Mucosa of rectum (tissue), 2 donors: ENCODE results near the gene SNX30.

Experiments used
- H3K27ac ChIP-seq, 2 donors: one replicate each; pipeline ENCODE4 v1.7.0; 2013; ENCODE audit warnings: inconsistent platforms in 2 of 2, low read depth in 2 of 2, low read length in 2 of 2
- H3K27me3 ChIP-seq, 2 donors: one replicate each; pipeline ENCODE4 v1.7.0; 2013; ENCODE audit warnings: low read length in 2 of 2; ENCODE audit not compliant: control insufficient read depth in 2 of 2, insufficient read depth in 2 of 2
- H3K36me3 ChIP-seq, 2 donors: one replicate each; pipeline ENCODE4 v1.7.0; 2013; ENCODE audit warnings: low read length in 2 of 2; ENCODE audit not compliant: control insufficient read depth in 2 of 2, insufficient read depth in 2 of 2
- H3K4me1 ChIP-seq, 2 donors: one replicate each; pipeline ENCODE4 v1.7.0; 2013; ENCODE audit warnings: low read length in 2 of 2, mild to moderate bottlenecking in 1 of 2; ENCODE audit not compliant: control insufficient read depth in 2 of 2, insufficient read depth in 2 of 2
- H3K4me3 ChIP-seq, 2 donors: one replicate each; pipeline ENCODE4 v1.7.0; 2013; ENCODE audit warnings: low read length in 2 of 2
- H3K9ac ChIP-seq, 2 donors: one replicate each; pipeline ENCODE4 v1.7.0; 2013; ENCODE audit warnings: low read length in 2 of 2, low read depth in 1 of 2, mild to moderate bottlenecking in 1 of 2
- H3K9me3 ChIP-seq, 2 donors: one replicate each; pipeline ENCODE4 v1.7.0; 2013; ENCODE audit warnings: low read length in 2 of 2; ENCODE audit not compliant: control insufficient read depth in 2 of 2
- donor health status: healthy.
- donor health status: Normal muscosa, but diverticular disease.

SNX30 gene

GRCh38 chr9:112869917-112870316 is 119.4 kb downstream of the SNX30 start:
- peaks cover 24 to 32% of the 10 kb centered on the region in 2 donors for H3K36me3 ChIP-seq
- peaks cover 0 to 5% of the 10 kb centered on the region in 2 donors for H3K4me1 ChIP-seq
- H3K27ac ChIP-seq, result no peak overlapping the region
- no peak overlapping the region for H3K9ac ChIP-seq
- no peaks in the 10 kb centered on the region for H3K27me3 ChIP-seq
- no peaks in the 10 kb centered on the region for H3K9me3 ChIP-seq
- no peak overlapping the region for H3K4me3 ChIP-seq

GRCh38 chr9:112870556-112870955 is 120.0 kb downstream of the SNX30 start:
- Histone ChIP-seq H3K36me3 (peaks cover 24 to 30% of the 10 kb centered on the region in 2 donors), H3K27ac (no peak overlapping the region), H3K4me1 (peaks cover 0 to 5% of the 10 kb centered on the region in 2 donors), H3K4me3 (no peak overlapping the region), H3K9ac (no peak overlapping the region), H3K9me3 (no peaks in the 10 kb centered on the region), H3K27me3 (no peaks in the 10 kb centered on the region)

- H3K27me3 ChIP-seq, result no peaks in the 10 kb centered on the region
- H3K9me3 ChIP-seq, result no peaks in the 10 kb centered on the region
- no peak overlapping the region for H3K9ac ChIP-seq
Observed at GRCh38 chr9:112872019-112872418, 121.5 kb downstream of the SNX30 start.

GRCh38 chr9:112873773-112874405 is 123.3 kb downstream of the SNX30 start:
- H3K9me3 ChIP-seq, result no peaks in the 10 kb centered on the region
- H3K9ac ChIP-seq, result no peak overlapping the region
- peaks cover 21 to 23% of the 10 kb centered on the region in 2 donors for H3K36me3 ChIP-seq
- H3K4me1 ChIP-seq, result no peaks in the 10 kb centered on the region
- H3K4me3 ChIP-seq, result no peak overlapping the region
- H3K27me3 ChIP-seq, result no peaks in the 10 kb centered on the region
- H3K27ac ChIP-seq, result no peak overlapping the region

More at GRCh38 chr9:112872019-112872418, 121.5 kb downstream of the SNX30 start:
- H3K4me1 ChIP-seq, result peaks cover 0 to 5% of the 10 kb centered on the region in 2 donors
- peaks cover 26 to 30% of the 10 kb centered on the region in 2 donors for H3K36me3 ChIP-seq
- H3K27ac ChIP-seq, result no peak overlapping the region
- no peak overlapping the region for H3K4me3 ChIP-seq

GRCh38 chr9:112878752-112879151 is 128.2 kb downstream of the SNX30 start:
- Histone ChIP-seq H3K4me3 (no peak overlapping the region), H3K4me1 (peaks cover 0 to 3% of the 10 kb centered on the region in 2 donors)

GRCh38 chr9:112880650-112881049 is 130.1 kb downstream of the SNX30 start:
- peaks cover 0 to 9% of the 10 kb centered on the region in 2 donors for H3K36me3 ChIP-seq
- H3K4me1 ChIP-seq, result peaks cover 0 to 3% of the 10 kb centered on the region in 2 donors
- H3K9me3 ChIP-seq, result no peaks in the 10 kb centered on the region
- no peak overlapping the region for H3K9ac ChIP-seq
- H3K27ac ChIP-seq, result no peak overlapping the region
- no peak overlapping the region for H3K4me3 ChIP-seq
- no peaks in the 10 kb centered on the region for H3K27me3 ChIP-seq

More at GRCh38 chr9:112878752-112879151, 128.2 kb downstream of the SNX30 start:
- peaks cover 0 to 9% of the 10 kb centered on the region in 2 donors for H3K36me3 ChIP-seq
- H3K9me3 ChIP-seq, result no peaks in the 10 kb centered on the region
- no peak overlapping the region for H3K27ac ChIP-seq
- H3K27me3 ChIP-seq, result no peaks in the 10 kb centered on the region
- H3K9ac ChIP-seq, result no peak overlapping the region

- H3K36me3 ChIP-seq, result peaks cover 0 to 9% of the 10 kb centered on the region in 2 donors
- no peak overlapping the region for H3K9ac ChIP-seq
- peaks cover 0 to 3% of the 10 kb centered on the region in 2 donors for H3K4me1 ChIP-seq
- no peak overlapping the region for H3K4me3 ChIP-seq
- no peaks in the 10 kb centered on the region for H3K9me3 ChIP-seq
- H3K27me3 ChIP-seq, result no peaks in the 10 kb centered on the region
- H3K27ac ChIP-seq, result no peak overlapping the region
Observed at GRCh38 chr9:112881331-112881730, 130.8 kb downstream of the SNX30 start.

GRCh38 chr9:112884101-112884500 is 133.5 kb downstream of the SNX30 start:
- no peak overlapping the region for H3K9ac ChIP-seq
- H3K9me3 ChIP-seq, result no peaks in the 10 kb centered on the region
- H3K4me3 ChIP-seq, result no peak overlapping the region
- H3K27me3 ChIP-seq, result peaks cover 0 to under 1% of the 10 kb centered on the region in 2 donors
- no peak overlapping the region for H3K27ac ChIP-seq
- H3K36me3 ChIP-seq, result peaks cover 0 to 5% of the 10 kb centered on the region in 2 donors
- H3K4me1 ChIP-seq, result peaks cover 0 to 3% of the 10 kb centered on the region in 2 donors

GRCh38 chr9:112884721-112885120 is 134.2 kb downstream of the SNX30 start:
- Histone ChIP-seq H3K9me3 (no peaks in the 10 kb centered on the region), H3K36me3 (peaks cover 0 to 5% of the 10 kb centered on the region in 2 donors), H3K27me3 (peaks cover 3 to 7% of the 10 kb centered on the region in 2 donors), H3K9ac (no peak overlapping the region), H3K4me1 (peaks cover 0 to 3% of the 10 kb centered on the region in 2 donors), H3K27ac (no peak overlapping the region), H3K4me3 (no peak overlapping the region)

- Histone ChIP-seq H3K9me3 (no peaks in the 10 kb centered on the region), H3K27ac (no peak overlapping the region), H3K4me1 (peaks cover 0 to 3% of the 10 kb centered on the region in 2 donors), H3K27me3 (peaks cover 6 to 10% of the 10 kb centered on the region in 2 donors), H3K36me3 (peaks cover 0 to 5% of the 10 kb centered on the region in 2 donors), H3K4me3 (no peak overlapping the region), H3K9ac (no peak overlapping the region)
Observed at GRCh38 chr9:112885324-112885723, 134.8 kb downstream of the SNX30 start.
